ENCODE results near the gene VKORC1.

DNA sequence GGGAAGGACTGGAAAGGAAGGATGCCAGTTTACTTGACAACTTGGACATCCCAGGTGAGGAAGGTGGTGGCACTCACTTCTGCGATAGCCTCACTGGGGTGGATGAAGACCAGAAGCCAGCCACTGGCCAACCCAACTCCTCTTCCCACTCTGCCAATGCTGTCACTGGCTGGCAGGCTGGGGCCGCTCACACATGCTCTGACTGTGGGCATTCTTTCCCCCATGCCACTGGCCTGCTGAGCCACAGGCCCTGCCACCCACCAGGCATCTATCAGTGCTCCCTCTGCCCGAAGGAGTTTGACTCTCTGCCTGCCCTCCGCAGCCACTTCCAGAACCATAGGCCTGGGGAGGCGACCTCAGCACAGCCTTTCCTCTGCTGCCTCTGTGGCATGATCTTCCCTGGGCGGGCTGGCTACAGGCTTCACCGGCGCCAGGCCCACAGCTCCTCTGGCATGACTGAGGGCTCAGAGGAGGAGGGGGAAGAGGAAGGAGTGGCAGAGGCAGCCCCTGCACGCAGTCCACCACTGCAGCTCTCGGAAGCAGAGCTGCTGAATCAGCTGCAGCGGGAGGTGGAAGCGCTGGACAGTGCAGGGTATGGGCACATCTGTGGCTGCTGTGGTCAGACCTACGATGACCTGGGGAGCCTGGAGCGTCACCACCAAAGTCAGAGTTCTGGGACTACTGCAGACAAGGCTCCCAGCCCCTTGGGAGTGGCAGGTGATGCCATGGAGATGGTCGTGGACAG is 15.8 kb downstream of the VKORC1 start:
- TF ChIP-seq POLR2AphosphoS5 (IDR thresholded peaks at IDR 0.05; ENCODE audit: borderline replicate concordance, low read depth, low read length): no peak
- no peak for TF ChIP-seq EZH2 (IDR thresholded peaks at IDR 0.05)
- no peak for TF ChIP-seq FOXP2 (optimal IDR thresholded peaks at IDR 0.05; ENCODE audit: control extremely low read depth, extremely low read length, insufficient read depth)

Measured in SK-N-MC (cell line).